ENCODE measurements around the gene CEL.
A peak's percentile ranks its signal among the peaks of the same experiment; 100 is the strongest.

The CEL gene

DNA sequence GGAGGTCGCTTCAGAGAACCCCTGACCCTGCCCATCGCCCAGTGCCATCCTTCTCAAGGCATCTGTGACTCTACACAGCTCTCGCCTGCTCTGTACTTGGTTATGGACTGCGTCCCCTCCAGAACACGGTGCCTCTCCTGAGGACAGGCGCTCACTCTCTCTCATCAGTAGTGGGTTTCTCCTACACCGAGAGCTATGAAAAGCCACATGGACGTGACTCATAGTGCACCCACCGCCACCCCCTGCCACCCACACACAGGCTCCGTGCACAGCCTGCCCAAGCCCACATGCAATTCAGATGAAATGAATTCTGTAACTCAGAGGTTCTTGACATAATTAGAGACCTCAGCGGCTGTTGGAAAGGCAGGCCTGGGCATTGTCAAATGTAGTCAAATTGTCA is 17.1 kb upstream of the CEL start:
- POLR2A ChIA-PET (ENCODE audit: low non-redundant PET): no interaction called here
- DNase-seq (ENCODE audit: low spot score): no peak
- TF ChIP-seq, protein P1, sequence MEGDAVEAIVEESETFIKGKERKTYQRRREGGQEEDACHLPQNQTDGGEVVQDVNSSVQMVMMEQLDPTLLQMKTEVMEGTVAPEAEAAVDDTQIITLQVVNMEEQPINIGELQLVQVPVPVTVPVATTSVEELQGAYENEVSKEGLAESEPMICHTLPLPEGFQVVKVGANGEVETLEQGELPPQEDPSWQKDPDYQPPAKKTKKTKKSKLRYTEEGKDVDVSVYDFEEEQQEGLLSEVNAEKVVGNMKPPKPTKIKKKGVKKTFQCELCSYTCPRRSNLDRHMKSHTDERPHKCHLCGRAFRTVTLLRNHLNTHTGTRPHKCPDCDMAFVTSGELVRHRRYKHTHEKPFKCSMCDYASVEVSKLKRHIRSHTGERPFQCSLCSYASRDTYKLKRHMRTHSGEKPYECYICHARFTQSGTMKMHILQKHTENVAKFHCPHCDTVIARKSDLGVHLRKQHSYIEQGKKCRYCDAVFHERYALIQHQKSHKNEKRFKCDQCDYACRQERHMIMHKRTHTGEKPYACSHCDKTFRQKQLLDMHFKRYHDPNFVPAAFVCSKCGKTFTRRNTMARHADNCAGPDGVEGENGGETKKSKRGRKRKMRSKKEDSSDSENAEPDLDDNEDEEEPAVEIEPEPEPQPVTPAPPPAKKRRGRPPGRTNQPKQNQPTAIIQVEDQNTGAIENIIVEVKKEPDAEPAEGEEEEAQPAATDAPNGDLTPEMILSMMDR (conservative IDR thresholded peaks at IDR 0.05; ENCODE audit: low read depth): no peak
- no peak overlapping the region for H3K27ac ChIP-seq
- CTCF ChIA-PET: interaction anchor here (1.4 kb wide), 1 partner anchor 100 kb away, joined by 5 read pairs; no protein-coding TSS in a partner anchor

DNA sequence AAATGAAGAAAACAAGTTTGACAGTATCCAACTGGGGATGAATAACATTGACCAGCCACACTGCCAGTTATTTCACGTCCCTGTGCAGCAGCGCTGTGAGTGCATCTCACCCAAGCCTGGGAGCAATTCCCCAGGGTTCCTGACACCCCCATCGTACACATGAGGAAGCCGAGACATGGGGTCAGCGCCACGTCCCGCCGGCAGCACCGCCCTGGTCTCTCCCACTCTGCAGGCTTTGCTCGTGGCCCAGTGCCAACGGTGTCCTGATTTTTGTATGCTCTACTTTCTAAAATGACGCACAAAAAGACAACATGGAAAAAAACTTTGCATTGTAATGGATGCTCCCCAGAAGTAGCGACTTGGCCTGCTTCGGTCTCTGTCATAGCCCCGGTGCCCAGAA is 16.6 kb upstream of the CEL start:
- H3K27ac ChIP-seq: no peak overlapping the region
- no peak for DNase-seq (ENCODE audit: low spot score)
- ChIA-PET CTCF (interaction anchor here (1.4 kb wide), 1 partner anchor 99 kb away, joined by 5 read pairs; no protein-coding TSS in a partner anchor), POLR2A (ENCODE audit: low non-redundant PET) (no interaction called here)
- TF ChIP-seq, protein P1 (conservative IDR thresholded peaks at IDR 0.05; ENCODE audit: low read depth): no peak

DNA sequence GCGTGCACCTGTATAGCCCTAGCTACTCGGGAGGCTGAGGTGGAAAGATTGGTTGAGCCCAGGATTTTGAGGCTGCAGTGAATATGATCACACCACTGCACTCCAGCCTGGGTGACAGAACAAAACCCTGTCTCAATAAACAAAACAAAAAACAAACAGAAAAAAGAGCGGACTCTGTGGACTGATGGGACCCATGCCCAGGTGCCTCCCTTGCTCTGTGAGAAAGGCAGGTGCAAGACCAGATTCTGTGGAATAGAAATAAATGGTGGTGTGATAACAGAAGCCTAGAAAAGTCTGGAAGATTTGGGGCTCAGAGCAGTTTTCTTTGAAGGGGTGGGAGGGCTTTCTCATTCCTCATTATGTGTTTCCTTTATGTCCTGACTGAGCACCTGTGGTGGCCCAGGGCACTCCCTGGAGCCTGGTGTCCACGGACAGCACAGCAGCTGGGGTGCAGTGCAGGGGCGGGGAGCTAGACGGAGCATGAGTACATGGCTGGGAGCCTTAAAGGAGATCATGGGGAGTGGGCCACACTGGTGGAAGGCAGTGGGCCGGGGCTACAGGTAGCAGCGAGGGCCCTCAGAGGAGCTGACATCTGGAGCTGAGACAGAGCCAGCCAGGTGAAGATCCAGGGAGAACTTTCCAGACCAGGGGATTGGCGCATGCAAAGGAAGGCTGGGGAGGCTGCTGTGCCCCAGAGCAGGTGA is 15.4 kb upstream of the CEL start:
- ChIA-PET CTCF (interaction anchor here (0.5 to 0.7 kb wide), 5 partner anchors 57 to 111 kb away, joined by 3 to 5 read pairs (median 3); no protein-coding TSS in a partner anchor), POLR2A (ENCODE audit: low non-redundant PET) (no interaction called here)
- TF ChIP-seq, protein P1 (conservative IDR thresholded peaks at IDR 0.05; ENCODE audit: low read depth): no peak
- no peak overlapping the region; the same call in 1 of the 2 replicates for H3K27ac ChIP-seq
- DNase-seq (ENCODE audit: low spot score): no peak

DNA sequence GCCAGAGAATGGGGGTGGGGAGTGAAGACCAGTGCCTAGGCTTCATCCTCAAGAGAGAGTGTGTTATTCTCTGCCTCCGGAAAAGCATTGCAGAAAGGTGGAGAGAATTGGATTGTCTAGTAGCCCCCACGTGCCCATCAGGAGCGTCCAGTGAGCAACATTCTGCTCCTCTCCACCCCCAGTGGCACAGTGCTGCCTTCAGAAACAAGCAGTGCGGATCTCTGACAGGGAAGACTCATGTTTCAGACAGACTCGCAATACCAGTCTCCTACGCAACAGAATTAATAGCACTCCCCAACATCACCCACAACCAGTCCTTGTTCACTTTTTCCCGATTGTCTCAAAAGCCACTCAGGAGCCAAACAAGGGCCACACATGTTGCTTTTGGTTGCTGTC is 14.9 kb upstream of the CEL start:
- TF ChIP-seq, protein P1 (conservative IDR thresholded peaks at IDR 0.05; ENCODE audit: low read depth): no peak
- DNase-seq (ENCODE audit: low spot score): no peak
- ChIA-PET POLR2A (ENCODE audit: low non-redundant PET) (no interaction called here), CTCF (interaction anchor here (0.6 to 2.5 kb wide), 5 partner anchors 24 to 110 kb away, joined by 3 to 16 read pairs (median 3); no protein-coding TSS in a partner anchor)
- no peak overlapping the region; the same call in 1 of the 2 replicates for H3K27ac ChIP-seq

DNA sequence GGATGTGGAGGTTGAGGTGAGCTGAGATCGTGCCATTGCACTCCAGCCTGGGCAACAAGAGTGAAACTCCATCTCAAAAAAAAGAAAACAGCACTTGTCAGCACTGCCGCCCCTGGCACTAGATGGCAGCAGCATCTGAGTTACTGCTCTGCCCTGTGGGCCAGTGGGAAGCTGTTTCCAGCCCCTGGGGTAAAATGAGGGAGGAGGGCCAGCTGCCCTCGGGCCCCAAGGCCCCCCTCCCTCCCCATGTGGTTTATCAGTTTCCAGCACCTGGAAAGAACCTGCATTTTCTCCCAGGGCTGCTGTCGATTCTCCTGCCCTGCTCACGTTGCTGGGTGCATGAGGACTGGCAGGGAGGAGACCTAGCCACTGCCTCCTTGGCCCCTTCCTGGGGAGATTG is 13.2 kb upstream of the CEL start:
- peak overlapping the region; percentile 43 for H3K27ac ChIP-seq
- TF ChIP-seq, protein P1 (conservative IDR thresholded peaks at IDR 0.05; ENCODE audit: low read depth): peak; percentile 72
- CTCF ChIA-PET: interaction anchor here (0.5 to 2.5 kb wide), 31 partner anchors 9 to 570 kb away, joined by 3 to 16 read pairs (median 4); partner anchors contain the start of gene CEL
- POLR2A ChIA-PET (ENCODE audit: low non-redundant PET): no interaction called here
- peak; percentile 64 for DNase-seq (ENCODE audit: low spot score)

DNA sequence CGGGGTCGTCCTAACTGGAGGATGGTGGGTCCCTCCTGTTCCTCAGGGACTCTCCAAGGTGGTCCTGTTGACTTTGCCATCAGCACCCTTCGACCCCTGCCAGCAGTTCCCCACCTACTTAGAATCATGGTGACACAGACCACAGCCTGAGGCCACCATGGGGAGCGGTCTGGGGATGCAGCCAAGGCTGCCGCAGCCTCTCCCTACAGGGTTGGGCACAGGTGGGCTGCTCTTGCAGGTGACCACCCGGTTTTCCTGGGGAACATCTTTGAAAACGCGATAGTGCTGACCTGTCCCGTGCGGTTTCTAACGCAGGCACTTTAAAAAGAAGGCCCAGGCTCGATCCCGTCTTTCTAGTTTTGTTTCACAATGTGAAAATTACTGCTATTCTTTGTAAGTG is 12.7 kb upstream of the CEL start:
- ChIA-PET CTCF (interaction anchor here (0.5 to 2.5 kb wide), 29 partner anchors 8 to 570 kb away, joined by 3 to 16 read pairs (median 4); partner anchors contain the start of gene CEL), POLR2A (ENCODE audit: low non-redundant PET) (no interaction called here)
- TF ChIP-seq, protein P1 (conservative IDR thresholded peaks at IDR 0.05; ENCODE audit: low read depth): no peak
- peak overlapping the region; percentile 43 for H3K27ac ChIP-seq
- no peak for DNase-seq (ENCODE audit: low spot score)
